Testis (tissue), 3 donors: Measurements from ENCODE around the gene GREB1L. TPM values are rescaled to one million over a fixed set of nuclear protein-coding genes. Genes with fewer than 3 reads are reported as not detected.

Experiments
- DNase-seq: peaks from one replicate; pipeline ENCODE4 v3.0.0-alpha.2; 2019
- H3K27ac ChIP-seq, 2 donors: fragments of 200-600 bp; sonication (generic); one replicate each; pipeline ENCODE4 v1.5.1; 2019
- H3K27me3 ChIP-seq: fragments of 200-600 bp; sonication (generic); one replicate; pipeline ENCODE4 v1.5.1; 2019
- H3K36me3 ChIP-seq: fragments of 200-600 bp; sonication (generic); one replicate; pipeline ENCODE4 v1.5.1; 2017; ENCODE audit warnings: low read depth; ENCODE audit errors: missing control alignments
- H3K4me1 ChIP-seq: fragments of 200-600 bp; sonication (generic); one replicate; pipeline ENCODE4 v1.5.1; 2019
- H3K4me3 ChIP-seq, 2 donors: fragments of 200-600 bp; sonication (generic); one replicate each; pipeline ENCODE4 v1.5.1; 2017 to 2019
- H3K9me3 ChIP-seq: fragments of 200-600 bp; sonication (generic); one replicate; pipeline ENCODE4 v1.5.1; 2017
- POLR2A ChIP-seq: fragments of 450-650 bp; IDR thresholded peaks from one replicate; pipeline ENCODE4 v1.6.1; 2017; ENCODE audit warnings: antibody characterized with exemption, mild to moderate bottlenecking, moderate library complexity
- WGBS, 2 donors: methylation state at CpG; one replicate each; pipeline ENCODE4 v1.1.5; 2018; 5-methylcytosine and 5-hydroxymethylcytosine counted together
- intact Hi-C: fragments of 100-400 bp; cut with DNase I; formaldehyde crosslinking; loops from one replicate; pipeline ENCODE4 v1.15.1; 2023; ENCODE audit warnings: low total_unique reads
- polyA plus RNA-seq: library from polyadenylated mRNA; stranded (reverse); fragments of 350-450 nt; fragmentation: Illumina TruSeq; extraction: RNeasy Lipid Tissue Mini Kit (QIAGEN cat#74804); gene quantifications from one replicate; pipeline ENCODE4 v1.2.3, GENCODE V29; 2014; ENCODE audit warnings: low read depth, low replicate concordance; ENCODE audit not compliant: insufficient read depth
- total RNA-seq, 2 donors: library from RNA; depleted of rRNA; stranded (reverse); fragments of >200 nt; gene quantifications; one replicate each; pipeline ENCODE4 v1.2.3, GENCODE V29; 2016
- TF ChIP-seq, protein P1 (sequence below), 3 experiments: fragments of 450-650 bp in 2 of 3; fragments of 200-600 bp in 1 of 3; sonication (generic) in 1 of 3; IDR thresholded peaks; one replicate each; pipeline ENCODE4 v1.5.1; 2016 to 2019; ENCODE audit warnings: antibody characterized with exemption in 3 of 3, mild to moderate bottlenecking in 2 of 3, moderate library complexity in 1 of 3

Gene GREB1L
- total and polyA plus RNA-seq, 3 donors from 2014 or later: 11.9 to 40.6 (median 38.4) TPM

DNA sequence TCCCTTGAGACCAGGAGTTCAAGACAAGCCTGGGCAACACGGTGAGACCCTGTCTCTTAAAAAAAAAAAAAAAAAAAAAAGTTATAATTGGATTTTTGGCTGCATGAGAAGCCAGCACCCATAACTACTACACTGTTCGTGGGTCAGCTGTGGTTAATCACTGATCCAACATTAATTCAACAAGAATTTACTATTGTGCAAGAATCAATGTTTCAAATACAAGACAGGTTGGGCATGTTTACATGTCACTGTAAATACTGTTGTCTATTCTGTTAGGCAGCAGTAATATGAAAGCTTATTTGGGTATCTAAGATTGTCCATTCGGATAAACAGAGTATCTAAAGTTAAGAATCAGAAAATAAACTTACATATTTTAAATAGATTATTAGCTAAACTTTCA is 296.2 kb downstream of the GREB1L start:
- H3K36me3 ChIP-seq: no peaks in the 10 kb centered on the region

DNA sequence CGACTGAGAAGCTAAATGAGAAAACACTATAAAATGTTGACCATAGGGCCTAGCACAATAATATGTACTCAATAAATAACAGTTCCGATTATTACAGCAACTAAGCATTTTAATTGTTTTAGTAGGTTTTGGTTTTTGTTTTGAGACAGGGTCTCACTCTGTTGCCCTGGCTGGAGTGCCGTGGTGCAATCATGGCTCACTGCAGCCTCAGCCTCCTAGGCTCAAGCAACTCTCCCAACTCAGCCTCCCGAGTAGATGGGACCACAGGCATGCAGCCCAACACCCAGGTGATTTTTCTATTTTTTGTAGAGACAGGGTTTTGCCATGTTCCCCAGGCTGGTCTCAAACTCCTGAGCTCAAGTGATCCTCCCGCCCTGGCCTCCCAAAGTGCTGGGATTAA is 304.4 kb downstream of the GREB1L start:
- Histone ChIP-seq H3K9me3 (no peaks in the 10 kb centered on the region), H3K4me1 (no peaks in the 10 kb centered on the region), H3K36me3 (no peaks in the 10 kb centered on the region), H3K27ac (no peak overlapping the region), H3K27me3 (no peaks in the 10 kb centered on the region), H3K4me3 (no peak overlapping the region)
- no peak for DNase-seq
- no peak for TF ChIP-seq POLR2A
- TF ChIP-seq, protein P1, sequence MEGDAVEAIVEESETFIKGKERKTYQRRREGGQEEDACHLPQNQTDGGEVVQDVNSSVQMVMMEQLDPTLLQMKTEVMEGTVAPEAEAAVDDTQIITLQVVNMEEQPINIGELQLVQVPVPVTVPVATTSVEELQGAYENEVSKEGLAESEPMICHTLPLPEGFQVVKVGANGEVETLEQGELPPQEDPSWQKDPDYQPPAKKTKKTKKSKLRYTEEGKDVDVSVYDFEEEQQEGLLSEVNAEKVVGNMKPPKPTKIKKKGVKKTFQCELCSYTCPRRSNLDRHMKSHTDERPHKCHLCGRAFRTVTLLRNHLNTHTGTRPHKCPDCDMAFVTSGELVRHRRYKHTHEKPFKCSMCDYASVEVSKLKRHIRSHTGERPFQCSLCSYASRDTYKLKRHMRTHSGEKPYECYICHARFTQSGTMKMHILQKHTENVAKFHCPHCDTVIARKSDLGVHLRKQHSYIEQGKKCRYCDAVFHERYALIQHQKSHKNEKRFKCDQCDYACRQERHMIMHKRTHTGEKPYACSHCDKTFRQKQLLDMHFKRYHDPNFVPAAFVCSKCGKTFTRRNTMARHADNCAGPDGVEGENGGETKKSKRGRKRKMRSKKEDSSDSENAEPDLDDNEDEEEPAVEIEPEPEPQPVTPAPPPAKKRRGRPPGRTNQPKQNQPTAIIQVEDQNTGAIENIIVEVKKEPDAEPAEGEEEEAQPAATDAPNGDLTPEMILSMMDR (IDR thresholded peaks at IDR 0.05): no peak
- 88 to 93% methylated on average over 5 of the region's 5 CpGs for WGBS, 2 donors
- intact Hi-C loops: no loop called here

More for the DNA sequence above, 296.2 kb downstream of the GREB1L start:
- intact Hi-C loops: no loop called here
- no peak for TF ChIP-seq POLR2A
- TF ChIP-seq, protein P1 (IDR thresholded peaks at IDR 0.05): no peak
- WGBS, 2 donors: 89 to 95% methylated on average over 3 of the region's 3 CpGs
- Histone ChIP-seq H3K27me3 (no peaks in the 10 kb centered on the region), H3K4me1 (no peaks in the 10 kb centered on the region), H3K9me3 (no peaks in the 10 kb centered on the region), H3K4me3 (no peak overlapping the region), H3K27ac (no peak overlapping the region)
- no peak for DNase-seq

DNA sequence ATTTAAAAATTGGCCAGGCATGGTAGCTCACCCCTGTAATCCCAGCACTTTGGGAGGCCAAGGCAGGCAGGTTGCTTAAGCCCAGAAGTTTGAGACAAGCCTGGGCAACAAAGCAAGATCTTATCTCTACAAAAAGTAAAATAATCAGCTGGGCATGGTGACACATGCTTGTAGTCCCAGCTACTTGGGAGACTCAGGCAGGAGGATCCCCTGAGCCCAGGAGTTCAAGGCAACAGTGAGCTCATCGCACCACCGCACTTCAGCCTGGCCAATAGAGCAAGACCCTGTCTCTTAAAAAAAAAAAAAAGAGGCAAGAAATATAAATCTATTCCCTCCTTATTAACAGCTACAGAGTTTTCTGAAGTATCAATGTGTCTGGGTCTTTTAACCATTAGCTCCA is 306.6 kb downstream of the GREB1L start:
- DNase-seq: no peak
- H3K4me1 ChIP-seq: no peaks in the 10 kb centered on the region
- no peaks in the 10 kb centered on the region for H3K9me3 ChIP-seq
- no peak overlapping the region for H3K4me3 ChIP-seq
- no peaks in the 10 kb centered on the region for H3K27me3 ChIP-seq
- TF ChIP-seq POLR2A: no peak
- TF ChIP-seq, protein P1 (IDR thresholded peaks at IDR 0.05): no peak
- intact Hi-C loops: no loop called here
- H3K36me3 ChIP-seq: no peaks in the 10 kb centered on the region
- WGBS, 2 donors: 94 to 100% methylated on average over 2 of the region's 2 CpGs
- no peak overlapping the region for H3K27ac ChIP-seq

DNA sequence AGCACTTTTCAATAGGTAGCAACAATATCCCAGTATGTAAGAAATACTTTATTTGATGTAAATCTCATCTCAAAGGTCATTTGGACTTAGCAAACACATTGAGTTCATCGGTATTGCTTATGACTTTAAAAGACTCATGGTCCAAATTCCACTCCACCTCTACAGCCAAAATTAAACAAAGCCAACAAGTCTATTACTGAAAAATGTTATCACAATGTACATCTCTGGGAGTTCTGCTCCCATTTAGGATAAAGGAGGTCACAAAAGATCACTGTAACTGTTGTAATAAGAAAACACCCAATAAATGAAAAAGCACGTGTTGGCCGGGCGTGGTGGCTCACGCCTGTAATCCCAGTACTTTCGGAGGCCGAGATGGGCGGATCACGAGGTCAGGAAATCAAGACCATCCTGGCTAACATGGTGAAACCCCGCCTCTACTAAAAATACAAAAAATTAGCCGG is 308.5 kb downstream of the GREB1L start:
- DNase-seq: no peak
- intact Hi-C loops: no loop called here
- TF ChIP-seq POLR2A: no peak
- TF ChIP-seq, protein P1 (IDR thresholded peaks at IDR 0.05): no peak
- 92 to 94% methylated on average over 11 of the region's 11 CpGs for WGBS, 2 donors
- no peaks in the 10 kb centered on the region for H3K4me1 ChIP-seq
- no peaks in the 10 kb centered on the region for H3K9me3 ChIP-seq
- no peaks in the 10 kb centered on the region for H3K36me3 ChIP-seq
- no peak overlapping the region for H3K27ac ChIP-seq
- H3K27me3 ChIP-seq: no peaks in the 10 kb centered on the region
- no peak overlapping the region for H3K4me3 ChIP-seq

DNA sequence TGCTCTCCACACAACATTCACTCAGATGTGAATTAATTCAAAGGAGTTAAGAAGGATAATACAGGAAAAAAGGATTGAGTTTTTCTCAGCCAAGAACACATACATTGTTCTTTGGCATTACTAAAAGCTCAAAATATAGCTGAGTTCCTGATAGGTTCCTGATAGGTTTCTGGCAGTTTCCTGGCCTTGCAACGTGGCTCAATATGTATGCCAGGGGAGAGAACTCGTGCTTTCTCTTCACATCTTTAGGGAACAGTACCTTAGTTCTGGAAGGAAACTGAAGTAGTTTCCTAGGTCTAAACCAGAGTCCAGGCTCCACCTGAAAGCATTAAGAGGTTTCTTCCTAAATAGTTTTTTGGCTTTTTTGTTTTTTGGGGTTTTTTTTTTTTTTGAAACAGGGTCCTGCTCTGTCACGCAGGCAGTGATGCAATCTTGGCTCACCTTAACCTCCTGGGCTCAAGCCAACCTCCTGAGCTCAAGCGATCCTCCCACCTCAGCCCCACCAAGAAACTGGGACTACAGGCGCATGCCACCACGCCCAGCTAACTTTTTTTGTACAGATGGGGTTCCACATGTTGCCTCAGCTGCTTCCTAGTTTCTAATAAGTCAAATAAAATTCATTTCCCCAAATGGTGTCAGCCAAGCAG is 315.7 kb downstream of the GREB1L start:
- TF ChIP-seq, protein P1 (IDR thresholded peaks at IDR 0.05): no peak
- no peak for TF ChIP-seq POLR2A
- H3K9me3 ChIP-seq: no peaks in the 10 kb centered on the region
- intact Hi-C loops: no loop called here
- no peaks in the 10 kb centered on the region for H3K4me1 ChIP-seq
- no peaks in the 10 kb centered on the region for H3K27me3 ChIP-seq
- H3K4me3 ChIP-seq: no peak overlapping the region
- no peak for DNase-seq
- 76% methylated on average over 6 of the region's 6 CpGs for WGBS, 2 donors
- no peaks in the 10 kb centered on the region for H3K36me3 ChIP-seq
- no peak overlapping the region for H3K27ac ChIP-seq
